Liver (tissue), 9 donors: ENCODE measurements around the gene DMTF1. TPM values are rescaled to one million over a fixed set of nuclear protein-coding genes. Genes with fewer than 3 reads are reported as not detected.

ENCODE experiments used
- DNase-seq: peaks from one replicate; pipeline ENCODE4 v3.0.0-alpha.2; 2017; ENCODE audit warnings: low spot score
- H3K27ac ChIP-seq, 2 donors: one replicate each; pipeline ENCODE4 v1.7.0; 2013; ENCODE audit warnings: inconsistent platforms in 2 of 2, low read length in 2 of 2, control low read depth in 1 of 2, low read depth in 1 of 2, mild to moderate bottlenecking in 1 of 2
- H3K27me3 ChIP-seq, 4 donors: one replicate each; pipeline versions ENCODE4 v1.6.1 to v1.7.0; 2013; ENCODE audit warnings: low read length in 3 of 4, inconsistent platforms in 1 of 4, mild to moderate bottlenecking in 1 of 4, moderate library complexity in 1 of 4; ENCODE audit not compliant: control insufficient read depth in 4 of 4, insufficient read depth in 4 of 4
- H3K36me3 ChIP-seq, 4 donors: one replicate each; pipeline versions ENCODE4 v1.6.1 to v1.7.0; 2013; ENCODE audit warnings: low read length in 3 of 4, mild to moderate bottlenecking in 3 of 4, low read depth in 1 of 4, moderate library complexity in 1 of 4; ENCODE audit not compliant: control insufficient read depth in 4 of 4, insufficient read depth in 3 of 4
- H3K4me1 ChIP-seq, 4 donors: one replicate each; pipeline versions ENCODE4 v1.6.1 to v1.7.0; 2013; ENCODE audit warnings: low read length in 3 of 4, mild to moderate bottlenecking in 3 of 4, moderate library complexity in 1 of 4; ENCODE audit not compliant: control insufficient read depth in 4 of 4, insufficient read depth in 4 of 4
- H3K4me3 ChIP-seq, 3 donors: one replicate each; pipeline versions ENCODE4 v1.6.1 to v1.7.0; 2013; ENCODE audit warnings: low read length in 3 of 3, control low read depth in 1 of 3, low read depth in 1 of 3, mild to moderate bottlenecking in 1 of 3
- H3K9ac ChIP-seq, 2 donors: one replicate each; pipeline ENCODE4 v1.7.0; 2013; ENCODE audit warnings: low read length in 2 of 2, mild to moderate bottlenecking in 2 of 2, moderate library complexity in 2 of 2, control low read depth in 1 of 2, low read depth in 1 of 2
- H3K9me3 ChIP-seq, 4 donors: one replicate each; pipeline versions ENCODE4 v1.6.1 to v1.7.0; 2013; ENCODE audit warnings: low read length in 3 of 4; ENCODE audit not compliant: control insufficient read depth in 4 of 4
- ATF3 ChIP-seq: IDR thresholded peaks from 2 replicates; pipeline ENCODE4 v1.6.1; 2016; ENCODE audit warnings: antibody characterized with exemption
- CTCF ChIP-seq: fragments of 150-350 bp; IDR thresholded peaks from 2 replicates; pipeline ENCODE4 v1.5.1; 2017; ENCODE audit warnings: improper control_type of control experiment, low read depth, low read length; ENCODE audit not compliant: missing input control
- EGR1 ChIP-seq, 2 donors: IDR thresholded peaks; 2 replicates each; pipeline ENCODE4 v1.6.1; 2016 to 2018; ENCODE audit warnings: antibody characterized with exemption in 2 of 2, low read depth in 2 of 2
- FOXA2 ChIP-seq: IDR thresholded peaks from 2 replicates; pipeline ENCODE4 v1.6.1; 2016; ENCODE audit warnings: antibody characterized with exemption
- HNF4A ChIP-seq, 2 donors: conservative IDR thresholded peaks; 2 replicates each; pipeline ENCODE4 v1.6.1; 2016; ENCODE audit warnings: antibody characterized with exemption in 2 of 2, mild to moderate bottlenecking in 2 of 2
- JUND ChIP-seq, 2 donors: IDR thresholded peaks; 2 replicates each; pipeline ENCODE4 v1.6.1; 2016; ENCODE audit warnings: antibody characterized with exemption in 2 of 2
- NR2F2 ChIP-seq: IDR thresholded peaks from 2 replicates; pipeline ENCODE4 v1.6.1; 2016; ENCODE audit warnings: antibody characterized with exemption
- RAD21 ChIP-seq, 2 donors: IDR thresholded peaks; 2 replicates each; pipeline ENCODE4 v1.6.1; 2016; ENCODE audit warnings: antibody characterized with exemption in 2 of 2, mild to moderate bottlenecking in 2 of 2
- REST ChIP-seq: IDR thresholded peaks from 2 replicates; pipeline ENCODE4 v1.6.1; 2016; ENCODE audit warnings: antibody characterized with exemption, mild to moderate bottlenecking
- SP1 ChIP-seq: IDR thresholded peaks from 2 replicates; pipeline ENCODE4 v1.6.1; 2018; ENCODE audit warnings: antibody characterized with exemption, mild to moderate bottlenecking
- TAF1 ChIP-seq: conservative IDR thresholded peaks from 2 replicates; pipeline ENCODE4 v1.6.1; 2016; ENCODE audit warnings: antibody characterized with exemption, mild to moderate bottlenecking
- YY1 ChIP-seq: IDR thresholded peaks from 2 replicates; pipeline ENCODE4 v1.6.1; 2016; ENCODE audit warnings: antibody characterized with exemption, mild to moderate bottlenecking
- WGBS: extraction: QIAGEN DNeasy Blood & Tissue Kit; methylation state at CpG from one replicate; pipeline ENCODE4 v1.1.7; 2013; 5-methylcytosine and 5-hydroxymethylcytosine counted together
- polyA plus RNA-seq, 2 donors: library from polyadenylated mRNA; stranded (reverse) in 1 of 2; unstranded in 1 of 2; fragments of 200-250 nt in 1 of 2; fragments of >200 nt in 1 of 2; fragmentation: Nextera tagmentation in 1 of 2; extraction: Ambion mirVana in 1 of 2; gene quantifications; one replicate each; pipeline versions ENCODE4 v1.2.1 to v1.2.3, GENCODE V29; 2013 to 2015
- total RNA-seq, 2 donors: library from RNA; depleted of rRNA; stranded (reverse); fragments of >200 nt; gene quantifications; one replicate each; pipeline ENCODE4 v1.2.3, GENCODE V29; 2014
- donor health status: healthy.
- donor health status: healthy.
- donor health status: healthy.
- donor health status: healthy.
- donor health status: healthy.

Gene DMTF1
- total and polyA plus RNA-seq, 4 donors = 6.5 to 54.6 (median 26.0) TPM

- TF ChIP-seq ATF3 (no peak), NR2F2 (no peak), JUND (IDR thresholded peaks at IDR 0.05) (no peak), RAD21 (IDR thresholded peaks at IDR 0.05) (no peak)
Measured at GRCh38 chr7:87193912-87194311, 41.7 kb downstream of the DMTF1 start (continued).

GRCh38 chr7:87199241-87199640, 47.0 kb downstream of the DMTF1 start:
- 97% methylated on average over 1 of the region's 1 CpG for WGBS
- Histone ChIP-seq H3K36me3 (peaks cover 3 to 38% (median 32%) of the 10 kb centered on the region in 4 donors), H3K9ac (no peak overlapping the region), H3K27me3 (no peaks in the 10 kb centered on the region), H3K4me1 (no peaks in the 10 kb centered on the region), H3K9me3 (no peaks in the 10 kb centered on the region), H3K27ac (no peak overlapping the region), H3K4me3 (no peak overlapping the region)
- TF ChIP-seq NR2F2 (no peak), FOXA2 (no peak), HNF4A (conservative IDR thresholded peaks at IDR 0.05) (no peak)
- DNase-seq = no peak

DNA sequence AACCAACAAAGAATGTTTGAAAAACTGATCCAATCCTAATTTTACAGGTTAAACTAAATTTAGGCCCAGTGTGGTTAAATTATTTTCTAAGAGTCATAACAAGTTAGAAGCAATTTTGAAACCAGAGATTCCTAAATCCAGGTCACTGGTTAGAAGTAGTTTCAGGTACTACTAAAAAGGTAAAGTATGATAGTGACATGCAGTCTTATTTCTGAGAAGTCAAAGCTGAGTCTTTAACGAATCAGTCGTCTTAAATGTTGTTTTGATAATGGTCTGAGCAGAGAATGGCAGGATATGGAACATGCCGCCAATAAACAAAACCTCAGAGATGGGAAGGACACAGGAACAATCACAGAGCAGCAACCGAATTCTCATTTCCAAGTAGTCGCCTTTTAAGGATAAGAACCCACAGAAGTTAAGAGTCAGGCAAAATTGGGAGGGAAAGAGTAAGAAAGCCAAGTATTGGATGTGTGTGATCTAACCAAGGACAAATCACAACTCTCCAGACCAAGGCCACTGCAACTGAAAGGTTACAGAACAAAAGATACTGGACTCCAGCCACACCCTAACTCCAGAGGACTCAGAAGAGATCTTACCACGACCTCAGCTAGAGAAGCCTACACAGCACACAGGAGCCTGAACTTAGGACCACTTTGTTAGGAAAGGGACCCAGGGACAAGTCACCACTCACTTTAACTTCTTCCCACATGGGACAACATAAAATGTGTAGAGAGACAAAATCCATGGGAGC, 47.6 kb downstream of the DMTF1 start:
- no peak overlapping the region for H3K4me3 ChIP-seq
- H3K27ac ChIP-seq = no peak overlapping the region
- peaks cover 0 to 5% (median 3%) of the 10 kb centered on the region in 4 donors for H3K9me3 ChIP-seq
- WGBS = 86% methylated on average over 6 of the region's 6 CpGs
- TF ChIP-seq CTCF (no peak), SP1 (no peak), TAF1 (no peak), YY1 (no peak), REST (no peak), ATF3 (no peak), EGR1 (IDR thresholded peaks at IDR 0.05; ENCODE audit: low read depth in 2 of 2) (no peak), HNF4A (conservative IDR thresholded peaks at IDR 0.05) (no peak)
- H3K4me1 ChIP-seq = no peaks in the 10 kb centered on the region
- DNase-seq = no peak
- H3K36me3 ChIP-seq = peaks cover 3 to 32% (median 27%) of the 10 kb centered on the region in 4 donors
- no peaks in the 10 kb centered on the region for H3K27me3 ChIP-seq
- H3K9ac ChIP-seq = no peak overlapping the region
